Breast epithelium (tissue), 3 donors: ENCODE results near the gene DDX46.

Experiments
- POLR2A ChIP-seq: fragments of 450-650 bp; IDR thresholded peaks from one replicate; pipeline ENCODE4 v1.6.1; 2016; ENCODE audit warnings: antibody characterized with exemption, mild to moderate bottlenecking, moderate library complexity
- TF ChIP-seq, protein P1 (sequence below), 3 donors: fragments of 450-650 bp; IDR thresholded peaks; one replicate each; pipeline ENCODE4 v1.5.1; 2016 to 2017; ENCODE audit warnings: antibody characterized with exemption in 3 of 3, mild to moderate bottlenecking in 3 of 3, moderate library complexity in 3 of 3

DNA sequence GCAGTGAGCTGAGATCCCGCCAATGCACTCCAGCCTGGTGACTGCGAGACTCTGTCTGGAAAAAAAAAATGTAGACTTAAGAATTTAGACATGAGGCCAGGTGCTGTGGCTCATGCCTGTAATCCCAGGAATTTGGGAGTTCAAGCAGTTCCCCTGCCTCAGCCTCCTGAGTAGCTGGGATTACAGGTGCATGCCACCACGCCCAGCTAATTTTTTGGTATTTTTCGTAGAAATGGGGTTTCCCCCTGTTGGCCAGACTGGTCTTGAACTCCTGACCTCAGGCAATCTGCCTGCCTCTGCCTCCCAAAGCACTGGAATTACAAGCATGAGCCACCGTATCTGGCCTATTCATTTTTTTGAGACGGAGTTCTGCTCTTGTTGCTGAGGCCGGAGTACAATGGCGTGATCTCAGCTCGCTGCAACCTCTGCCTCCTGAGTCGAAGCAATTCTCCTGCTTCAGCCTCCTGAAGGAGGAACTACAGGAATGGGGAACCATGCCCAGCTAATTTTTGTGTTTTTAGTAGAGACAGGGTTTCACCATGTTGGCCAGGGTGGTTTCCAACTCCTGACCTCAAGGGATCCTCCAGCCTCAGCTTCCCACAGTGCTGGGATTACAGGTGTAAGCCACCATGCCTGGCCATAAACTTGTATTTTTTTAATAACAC, 14.0 kb downstream of the DDX46 start:
- no peak for TF ChIP-seq POLR2A
- TF ChIP-seq, protein P1, sequence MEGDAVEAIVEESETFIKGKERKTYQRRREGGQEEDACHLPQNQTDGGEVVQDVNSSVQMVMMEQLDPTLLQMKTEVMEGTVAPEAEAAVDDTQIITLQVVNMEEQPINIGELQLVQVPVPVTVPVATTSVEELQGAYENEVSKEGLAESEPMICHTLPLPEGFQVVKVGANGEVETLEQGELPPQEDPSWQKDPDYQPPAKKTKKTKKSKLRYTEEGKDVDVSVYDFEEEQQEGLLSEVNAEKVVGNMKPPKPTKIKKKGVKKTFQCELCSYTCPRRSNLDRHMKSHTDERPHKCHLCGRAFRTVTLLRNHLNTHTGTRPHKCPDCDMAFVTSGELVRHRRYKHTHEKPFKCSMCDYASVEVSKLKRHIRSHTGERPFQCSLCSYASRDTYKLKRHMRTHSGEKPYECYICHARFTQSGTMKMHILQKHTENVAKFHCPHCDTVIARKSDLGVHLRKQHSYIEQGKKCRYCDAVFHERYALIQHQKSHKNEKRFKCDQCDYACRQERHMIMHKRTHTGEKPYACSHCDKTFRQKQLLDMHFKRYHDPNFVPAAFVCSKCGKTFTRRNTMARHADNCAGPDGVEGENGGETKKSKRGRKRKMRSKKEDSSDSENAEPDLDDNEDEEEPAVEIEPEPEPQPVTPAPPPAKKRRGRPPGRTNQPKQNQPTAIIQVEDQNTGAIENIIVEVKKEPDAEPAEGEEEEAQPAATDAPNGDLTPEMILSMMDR (IDR thresholded peaks at IDR 0.05), result no peak
